Measurements from ENCODE around the gene ZSCAN18. TPM values are rescaled to one million over a fixed set of nuclear protein-coding genes. Genes with fewer than 3 reads are reported as not detected.

The ZSCAN18 gene
- total RNA-seq (2014; rRNA removed; shearing (Covaris generic)) = 24.5 and 27.3 TPM in 2 replicates

DNA sequence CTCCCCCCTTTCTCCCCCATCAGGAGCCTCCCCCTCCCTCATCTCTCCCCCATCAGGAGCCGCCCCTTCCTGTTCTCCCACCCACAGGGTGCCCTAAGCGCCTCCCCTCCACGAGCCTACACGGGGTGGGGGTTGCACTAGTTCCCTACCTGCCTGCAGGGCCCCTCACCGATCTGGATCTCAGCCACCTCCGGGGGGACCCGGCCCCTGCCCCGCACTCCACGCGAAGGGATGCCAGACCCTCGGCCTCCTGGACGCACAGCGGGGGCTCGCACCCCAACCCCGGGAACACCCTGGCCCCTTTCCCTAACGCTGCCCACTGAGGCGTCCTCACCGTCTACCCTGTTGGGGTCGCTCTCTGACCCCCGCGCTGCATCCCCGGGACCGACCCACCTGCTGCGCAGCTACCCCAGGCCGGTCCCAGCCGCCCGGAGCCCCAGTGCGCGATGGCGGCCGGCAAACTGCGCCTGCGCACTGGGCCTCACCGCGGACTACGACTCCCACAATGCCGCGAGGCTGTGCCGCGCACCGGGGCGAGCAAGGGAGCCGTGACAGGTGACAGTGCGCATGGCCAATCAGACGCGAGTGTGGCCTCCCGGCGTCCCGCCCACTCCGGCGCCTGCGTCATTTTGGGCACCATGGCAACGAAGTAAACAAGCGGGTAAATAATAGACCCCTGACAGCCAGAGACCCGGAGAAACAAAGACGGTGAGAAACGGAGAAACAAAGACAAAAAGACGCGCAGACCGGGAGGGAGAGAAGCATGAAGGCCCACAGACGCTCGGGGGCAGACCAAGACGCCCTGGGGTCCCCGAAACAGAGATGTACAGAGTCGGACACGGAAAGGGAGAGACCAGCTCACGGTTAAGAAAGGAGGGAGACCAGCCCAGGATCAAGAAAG lies at the start of gene ZSCAN18:
Gene ZSCAN18, minus strand, starts transcription at position 451 of the 901 bp plus-strand sequence. CDS start 7,964 bp downstream, outside the sequence.

GRCh38 chr19:58059003-58059670 lies 38.9 kb downstream of the ZSCAN18 start, which contains the start of gene ZNF135:
TSS of gene ZNF135 (plus strand) at chr19:58059282. CDS start at chr19:58060003, 721 bp downstream.

Other genes starting within 250 kb of the ZSCAN18 start
- gene ZNF587, start 248.4 kb downstream of the ZSCAN18 start, total RNA-seq (2014; rRNA removed; shearing (Covaris generic)) = 12.9 and 16.9 TPM in 2 replicates
- gene ZNF814, start 209.2 kb downstream of the ZSCAN18 start, total RNA-seq (2014; rRNA removed; shearing (Covaris generic)) = 26.4 and 28.7 TPM in 2 replicates
- 8.6 and 12.9 TPM in 2 replicates for gene ZNF417, start 181.6 kb downstream of the ZSCAN18 start, total RNA-seq (2014; rRNA removed; shearing (Covaris generic))
- gene ZNF418, start 162.8 kb downstream of the ZSCAN18 start, total RNA-seq (2014; rRNA removed; shearing (Covaris generic)) = 4.6 and 5.4 TPM in 2 replicates
- 5.4 and 8.6 TPM in 2 replicates for gene ZNF256, start 150.5 kb downstream of the ZSCAN18 start, total RNA-seq (2014; rRNA removed; shearing (Covaris generic))
- gene C19orf18, start 123.7 kb downstream of the ZSCAN18 start, total RNA-seq (2014; rRNA removed; shearing (Covaris generic)) = not detected in 2 replicates
- 6.1 and 11.5 TPM in 2 replicates for gene ZNF606, start 95.4 kb downstream of the ZSCAN18 start, total RNA-seq (2014; rRNA removed; shearing (Covaris generic))
- gene ZSCAN1, start 64.2 kb downstream of the ZSCAN18 start, total RNA-seq (2014; rRNA removed; shearing (Covaris generic)) = not detected in 2 replicates
- 0.34 and 0.56 TPM in 2 replicates for gene ZNF135, start 38.9 kb downstream of the ZSCAN18 start, total RNA-seq (2014; rRNA removed; shearing (Covaris generic))
- gene ZNF329, start 52.6 kb upstream of the ZSCAN18 start, total RNA-seq (2014; rRNA removed; shearing (Covaris generic)) = 10.2 and 10.9 TPM in 2 replicates
- gene ZNF274, start 84.8 kb upstream of the ZSCAN18 start, total RNA-seq (2014; rRNA removed; shearing (Covaris generic)) = 31.2 and 31.4 TPM in 2 replicates
- gene ZNF544, start 130.7 kb upstream of the ZSCAN18 start, total RNA-seq (2014; rRNA removed; shearing (Covaris generic)) = 59.9 and 84.8 TPM in 2 replicates
- gene ZNF8, start 180.7 kb upstream of the ZSCAN18 start, total RNA-seq (2014; rRNA removed; shearing (Covaris generic)) = 6.1 and 6.5 TPM in 2 replicates
- 96.2 and 96.7 TPM in 2 replicates for gene ERVK3-1, start 207.1 kb upstream of the ZSCAN18 start, total RNA-seq (2014; rRNA removed; shearing (Covaris generic))
- 2.9 TPM in 2 replicates for gene ZSCAN22, start 228.8 kb upstream of the ZSCAN18 start, total RNA-seq (2014; rRNA removed; shearing (Covaris generic))

All from A375 (cell line).